Pulmonary artery endothelial cell (primary cell): ENCODE results near the gene TALDO1. TPM values are rescaled to one million over a fixed set of nuclear protein-coding genes. Genes with fewer than 3 reads are reported as not detected.

Experiments
- DNase-seq: peaks from one replicate; pipeline ENCODE4 v3.0.0-alpha.2; 2011; ENCODE audit warnings: low read depth, low spot score
- total RNA-seq: library from RNA; depleted of rRNA; stranded (reverse); fragments of >200 nt; gene quantifications from 2 replicates; pipeline ENCODE4 v1.2.3, GENCODE V29; 2014

TALDO1 gene
- total RNA-seq, 1 donor from 2014 or later, result 283 TPM

GRCh38 chr11:787084-787675, 39.9 kb downstream of the TALDO1 start:
- no peak for DNase-seq

GRCh38 chr11:788009-788640, 40.9 kb downstream of the TALDO1 start:
- no peak for DNase-seq

GRCh38 chr11:788953-789940, 42.0 kb downstream of the TALDO1 start:
- no peak for DNase-seq

GRCh38 chr11:789943-790342, 42.7 kb downstream of the TALDO1 start, which contains the start of gene CEND1:
Gene CEND1 (minus strand): TSS chr11:790090. CDS start chr11:788576, 1,514 bp downstream.
- DNase-seq, result no peak

- DNase-seq, result no peak
Measured at GRCh38 chr11:790721-791564, 43.7 kb downstream of the TALDO1 start.

GRCh38 chr11:791658-792534, 44.6 kb downstream of the TALDO1 start:
- no peak for DNase-seq

- no peak for DNase-seq
Measured at GRCh38 chr11:792535-792821, 45.2 kb downstream of the TALDO1 start.

GRCh38 chr11:792873-793272, 45.6 kb downstream of the TALDO1 start:
- no peak for DNase-seq

GRCh38 chr11:793556-793955, 46.3 kb downstream of the TALDO1 start:
- no peak for DNase-seq

- no peak for DNase-seq
Measured at GRCh38 chr11:794013-794765, 46.9 kb downstream of the TALDO1 start.

- no peak for DNase-seq
Measured at GRCh38 chr11:794766-795633, 47.7 kb downstream of the TALDO1 start.

GRCh38 chr11:795634-796564, 48.6 kb downstream of the TALDO1 start:
- DNase-seq, result no peak

- no peak for DNase-seq
Measured at GRCh38 chr11:796565-797295, 49.5 kb downstream of the TALDO1 start.

- DNase-seq, result no peak
Measured at GRCh38 chr11:797296-798092, 50.2 kb downstream of the TALDO1 start.

- no peak for DNase-seq
Measured at GRCh38 chr11:798093-798713, 50.9 kb downstream of the TALDO1 start, which contains the start of gene SLC25A22. Gene SLC25A22 (minus strand): TSS chr11:798281. CDS start chr11:795006, 3,275 bp downstream.
